B cell (primary cell): ENCODE results near the gene SPATA19. TPM values are rescaled to one million over a fixed set of nuclear protein-coding genes. Genes with fewer than 3 reads are reported as not detected.

Source experiments
- ATAC-seq: fragments of 200-7000 bp; cut with Tn5 transposase; one replicate; pipeline ENCODE4 v1.10.0; 2021; ENCODE audit warnings: low read depth, mild to moderate bottlenecking, moderate number of reproducible peaks, moderate library complexity
- CTCF ChIA-PET: fragments of 350-600 bp; sonication (Branson Sonifier 250); formaldehyde crosslinking; loops from one replicate; lab custom pipeline; 2021; ENCODE audit warnings: antibody characterized with exemption, inconsistent platforms; lab: Charles Lee
- POLR2A ChIA-PET: fragments of 350-600 bp; sonication (Branson Sonifier 250); formaldehyde crosslinking; loops from one replicate; lab custom pipeline; 2021; ENCODE audit warnings: antibody characterized with exemption; lab: Charles Lee
- DNase-seq: peaks from one replicate; pipeline ENCODE4 v3.0.0; 2013
- H2AFZ ChIP-seq: 2 replicates; pipeline ENCODE4 v1.6.1; 2012; ENCODE audit warnings: mild to moderate bottlenecking, low read depth, low read length; ENCODE audit not compliant: insufficient read depth, poor library complexity, severe bottlenecking
- H3K27ac ChIP-seq, 2 donors: 1 replicate in 1 of 2; 2 replicates in 1 of 2; pipeline ENCODE4 v1.5.1; 2012 to 2013; ENCODE audit warnings: low read length in 2 of 2, mild to moderate bottlenecking in 2 of 2, moderate library complexity in 1 of 2
- H3K27me3 ChIP-seq, 4 experiments: fragments of 200-600 bp in 1 of 4; sonication (generic) in 1 of 4; replicated peaks in 1 of 4; 1 replicate in 2 of 4; 2 replicates in 2 of 4; pipeline versions ENCODE4 v1.6.1 to v1.7.0; 2013 to 2016; ENCODE audit warnings: low read length in 3 of 4, mild to moderate bottlenecking in 2 of 4, mixed read lengths in 1 of 4, moderate library complexity in 1 of 4; ENCODE audit not compliant: insufficient read depth in 4 of 4, control insufficient read depth in 3 of 4; ENCODE audit errors: control extremely low read depth in 1 of 4
- H3K36me3 ChIP-seq, 2 experiments: replicated peaks in 1 of 2; 1 replicate in 1 of 2; 2 replicates in 1 of 2; pipeline versions ENCODE4 v1.6.1 to v1.7.1; 2013; ENCODE audit warnings: low read length in 1 of 2; ENCODE audit not compliant: insufficient read depth in 2 of 2, control insufficient read depth in 1 of 2; ENCODE audit errors: control extremely low read depth in 1 of 2, extremely low read depth in 1 of 2
- H3K4me1 ChIP-seq, 2 donors: fragments of 200-600 bp in 1 of 2; sonication (generic) in 1 of 2; 1 replicate in 1 of 2; 2 replicates in 1 of 2; pipeline versions ENCODE4 v1.5.1 to v1.6.1; 2013 to 2017; ENCODE audit warnings: low read length in 2 of 2; ENCODE audit not compliant: control insufficient read depth in 2 of 2, insufficient read depth in 2 of 2
- H3K4me2 ChIP-seq: replicated peaks from 2 replicates; pipeline ENCODE3; 2012; ENCODE audit warnings: mild to moderate bottlenecking, low read depth, low read length; ENCODE audit not compliant: poor library complexity, severe bottlenecking
- H3K4me3 ChIP-seq, 5 experiments: fragments of 200-600 bp in 1 of 5; sonication (generic) in 1 of 5; 1 replicate in 3 of 5; 2 replicates in 2 of 5; pipeline versions ENCODE4 v1.5.1 to v1.7.0; 2011 to 2016; ENCODE audit warnings: low read length in 4 of 5, mild to moderate bottlenecking in 4 of 5, low read depth in 2 of 5, control low read depth in 1 of 5, moderate library complexity in 1 of 5; ENCODE audit not compliant: insufficient read depth in 1 of 5; ENCODE audit errors: control extremely low read depth in 1 of 5, extremely low read depth in 1 of 5
- H3K79me2 ChIP-seq: fragments of 200-600 bp; sonication (generic); one replicate; pipeline ENCODE4 v1.6.0; 2016; ENCODE audit warnings: low read length; ENCODE audit not compliant: control insufficient read depth, insufficient read depth
- H3K9ac ChIP-seq: fragments of 200-600 bp; sonication (generic); 2 replicates; pipeline ENCODE4 v1.6.1; 2017; ENCODE audit warnings: mild to moderate bottlenecking, low read length, moderate library complexity
- H3K9me3 ChIP-seq, 3 donors: one replicate each; pipeline versions ENCODE4 v1.6.1 to v1.7.1; 2013; ENCODE audit warnings: low read length in 2 of 3; ENCODE audit not compliant: control insufficient read depth in 2 of 3, insufficient read depth in 1 of 3; ENCODE audit errors: control extremely low read depth in 1 of 3
- H4K20me1 ChIP-seq: 2 replicates; pipeline ENCODE4 v1.6.0; 2012; ENCODE audit warnings: mild to moderate bottlenecking, low read length; ENCODE audit not compliant: insufficient read depth, control insufficient read depth, poor library complexity, severe bottlenecking
- H3K27ac Mint-ChIP-seq: one replicate; pipeline ENCODE4 v1.8.0; 2021; ENCODE audit warnings: mixed read lengths
- H3K27me3 Mint-ChIP-seq: one replicate; pipeline ENCODE4 v1.8.0; 2021; ENCODE audit warnings: mixed read lengths
- H3K4me1 Mint-ChIP-seq: one replicate; pipeline ENCODE4 v1.8.0; 2021; ENCODE audit warnings: mixed read lengths
- H3K4me3 Mint-ChIP-seq: one replicate; pipeline ENCODE4 v1.8.0; 2021; ENCODE audit warnings: mixed read lengths
- H3K9me3 Mint-ChIP-seq: one replicate; pipeline ENCODE4 v1.8.0; 2022; ENCODE audit warnings: mixed read lengths; ENCODE audit not compliant: insufficient read depth
- CTCF ChIP-seq: fragments of 200-600 bp; IDR thresholded peaks from one replicate; pipeline ENCODE4 v1.8.0; 2022; ENCODE audit warnings: antibody characterized with exemption, mild to moderate bottlenecking
- EZH2 ChIP-seq: IDR thresholded peaks from 2 replicates; pipeline ENCODE4 v1.6.1; 2012; ENCODE audit warnings: borderline replicate concordance, low read depth, mild to moderate bottlenecking, moderate library complexity, low read length; ENCODE audit not compliant: insufficient read depth, poor library complexity, severe bottlenecking
- WGBS: methylation state at CpG from one replicate; pipeline ENCODE4 v1.1.5; 2013; ENCODE audit warnings: missing lambda C conversion rate; ENCODE audit not compliant: insufficient coverage; 5-methylcytosine and 5-hydroxymethylcytosine counted together
- intact Hi-C: fragments of 100-400 bp; cut with micrococcal nuclease; formaldehyde crosslinking; loops from one replicate; pipeline ENCODE4 v1.10.0; 2022
- polyA plus RNA-seq: library from polyadenylated mRNA; depleted of rRNA; stranded (reverse); fragments of >200 nt; gene quantifications from 2 replicates; pipeline ENCODE4 v1.2.3, GENCODE V29; 2012
- total RNA-seq, 2 donors: library from RNA; stranded (reverse); fragments of 120-200 nt in 1 of 2; gene quantifications; 1 replicate in 1 of 2; 2 replicates in 1 of 2; pipeline versions ENCODE4 v1.2.3 to v1.2.4, GENCODE V29; 2013 to 2022

Gene SPATA19
- total and polyA plus RNA-seq, 2 donors (not counting 1 experiment from before 2014, with no cell fraction given): not detected

DNA sequence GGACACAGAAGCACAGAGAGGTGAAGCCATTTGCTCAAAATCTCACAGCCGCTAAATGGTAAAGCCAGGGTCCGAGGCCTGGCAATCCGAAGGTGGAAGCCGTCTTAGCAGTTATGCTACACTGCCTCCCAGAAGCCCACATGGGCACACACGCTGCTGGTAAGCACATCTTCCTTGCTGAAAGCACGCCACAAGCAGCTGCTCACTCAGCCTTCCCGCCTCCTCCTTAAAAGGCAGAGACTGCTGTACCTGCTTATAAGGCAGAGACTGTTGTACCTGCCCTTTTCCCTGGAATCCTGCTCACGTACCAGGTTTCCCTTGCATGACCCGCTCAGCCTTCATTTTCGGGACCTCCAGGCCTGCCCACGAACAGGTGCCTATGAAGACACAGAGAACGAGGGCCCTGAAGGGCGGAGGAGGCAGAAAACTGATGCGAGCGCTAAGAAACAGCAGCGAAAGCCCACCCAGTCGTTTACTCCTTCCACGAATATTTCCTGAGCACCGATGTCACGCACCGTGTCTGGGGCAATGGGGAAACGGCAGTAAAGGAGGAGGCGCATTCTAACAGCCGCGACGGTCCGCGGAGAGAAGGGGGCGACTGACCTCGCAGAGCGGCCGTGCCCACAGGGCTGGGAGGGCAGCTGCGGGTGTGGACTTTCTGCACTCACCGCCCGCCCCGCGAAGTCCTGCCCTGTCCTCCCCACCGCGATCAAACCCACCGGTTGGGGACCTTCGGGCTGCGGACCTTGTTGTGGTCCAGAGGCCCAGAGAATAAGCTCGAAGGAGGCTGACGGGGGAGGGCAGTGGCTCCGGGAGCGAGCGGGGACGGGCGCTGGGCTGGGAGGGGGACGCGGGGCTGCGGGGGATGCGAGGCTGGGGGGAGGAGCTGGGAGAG is 13.0 kb downstream of the SPATA19 start:
- 87% methylated on average over 47 of the region's 53 CpGs for WGBS
- no peaks in the 10 kb centered on the region for H3K4me1 ChIP-seq
- POLR2A ChIA-PET: no interaction called here
- H3K27me3 Mint-ChIP-seq: no peaks in the 10 kb centered on the region
- no peak overlapping the region for H2AFZ ChIP-seq
- H3K9ac ChIP-seq: no peak overlapping the region
- H3K36me3 ChIP-seq: no peaks in the 10 kb centered on the region
- H3K27ac Mint-ChIP-seq: no peak overlapping the region
- no peak overlapping the region for H3K4me2 ChIP-seq
- H3K4me1 Mint-ChIP-seq: no peaks in the 10 kb centered on the region
- intact Hi-C loops: loop anchor here (10.0 kb wide), 1 partner anchor 698 kb away; no protein-coding TSS in a partner anchor
- ATAC-seq: no peak
- H3K27ac ChIP-seq: no peak overlapping the region
- H3K27me3 ChIP-seq: peaks cover 0 to 2% (median 0%) of the 10 kb centered on the region in 4 experiments
- no peak for DNase-seq
- no peaks in the 10 kb centered on the region for H3K79me2 ChIP-seq
- TF ChIP-seq EZH2 (no peak), CTCF (no peak)
- H4K20me1 ChIP-seq: no peaks in the 10 kb centered on the region
- peaks cover 0 to 9% (median 0%) of the 10 kb centered on the region in 3 donors for H3K9me3 ChIP-seq
- no peak overlapping the region for H3K4me3 Mint-ChIP-seq
- CTCF ChIA-PET: interaction anchor here (1.3 kb wide), 1 partner anchor 11 kb away, joined by 3 read pairs; no protein-coding TSS in a partner anchor
- no peaks in the 10 kb centered on the region for H3K9me3 Mint-ChIP-seq
- H3K4me3 ChIP-seq: no peak overlapping the region
